Keratinocyte (primary cell): ENCODE data around the gene MDFI. TPM values are rescaled to one million over a fixed set of nuclear protein-coding genes. Genes with fewer than 3 reads are reported as not detected.

Source experiments
- DNase-seq: peaks from one replicate; pipeline ENCODE4 v3.0.0-alpha.2; 2011; ENCODE audit warnings: low read depth, missing footprints, low spot score
- FAIRE-seq: peaks from 2 replicates; lab custom pipeline; 2011; peaks lifted over from hg19 to GRCh38; lab: Jason Lieb, UNC
- H2AFZ ChIP-seq: 2 replicates; pipeline ENCODE4 v1.6.0; 2012; ENCODE audit warnings: low read length, control low read depth, inconsistent platforms; ENCODE audit not compliant: control insufficient read depth
- H3K27ac ChIP-seq: 2 replicates; pipeline ENCODE4 v1.5.1; 2011; ENCODE audit warnings: low read length; ENCODE audit not compliant: control insufficient read depth, insufficient read depth
- H3K27me3 ChIP-seq: 3 replicates; pipeline ENCODE4 v1.6.0; 2011; ENCODE audit warnings: low read length; ENCODE audit not compliant: control insufficient read depth, insufficient read depth; ENCODE audit errors: extremely low read depth
- H3K36me3 ChIP-seq, 2 experiments: 2 replicates in 1 of 2; 3 replicates in 1 of 2; pipeline ENCODE4 v1.5.1; 2011; ENCODE audit warnings: low read length in 2 of 2, mild to moderate bottlenecking in 1 of 2; ENCODE audit not compliant: control insufficient read depth in 2 of 2, insufficient read depth in 2 of 2; ENCODE audit errors: extremely low read depth in 1 of 2
- H3K4me1 ChIP-seq: 3 replicates; pipeline ENCODE4 v1.5.1; 2011; ENCODE audit warnings: low read length; ENCODE audit not compliant: control insufficient read depth, insufficient read depth; ENCODE audit errors: extremely low read depth
- H3K4me2 ChIP-seq: 3 replicates; pipeline ENCODE4 v1.6.0; 2011; ENCODE audit warnings: low read depth, low read length; ENCODE audit not compliant: control insufficient read depth, insufficient read depth; ENCODE audit errors: extremely low read depth
- H3K4me3 ChIP-seq, 3 experiments: fragments of 200-600 bp in 1 of 3; sonication (generic) in 1 of 3; 2 replicates in 2 of 3; 3 replicates in 1 of 3; pipeline ENCODE4 v1.5.1; 2011 to 2016; ENCODE audit warnings: low read length in 3 of 3, mild to moderate bottlenecking in 3 of 3, control low read depth in 2 of 3, inconsistent platforms in 1 of 3, low read depth in 1 of 3, mixed read lengths in 1 of 3, mixed run types in 1 of 3, moderate library complexity in 1 of 3; ENCODE audit not compliant: control insufficient read depth in 2 of 3, insufficient read depth in 2 of 3; ENCODE audit errors: extremely low read depth in 1 of 3
- H3K79me2 ChIP-seq: 2 replicates; pipeline ENCODE4 v1.6.0; 2012; ENCODE audit warnings: low read length; ENCODE audit not compliant: control insufficient read depth, insufficient read depth
- H3K9ac ChIP-seq: 3 replicates; pipeline ENCODE4 v1.6.0; 2011; ENCODE audit warnings: low read length; ENCODE audit not compliant: control insufficient read depth, insufficient read depth; ENCODE audit errors: extremely low read depth
- H3K9me1 ChIP-seq: 3 replicates; pipeline ENCODE4 v1.6.0; 2011; ENCODE audit warnings: low read length; ENCODE audit not compliant: control insufficient read depth, insufficient read depth; ENCODE audit errors: extremely low read depth
- H3K9me3 ChIP-seq: 2 replicates; pipeline ENCODE4 v1.5.1; 2012; ENCODE audit warnings: low read depth, low read length; ENCODE audit not compliant: control insufficient read depth
- H4K20me1 ChIP-seq: 3 replicates; pipeline ENCODE4 v1.6.0; 2011; ENCODE audit warnings: low read length; ENCODE audit not compliant: control insufficient read depth, insufficient read depth; ENCODE audit errors: extremely low read depth
- EZH2 ChIP-seq: IDR thresholded peaks from one replicate; pipeline ENCODE4 v1.6.1; 2012; ENCODE audit warnings: inconsistent platforms, mild to moderate bottlenecking, low read length, moderate library complexity
- dilution Hi-C: fragments of 300-500 bp; cut with MboI; formaldehyde crosslinking; loops from one replicate; pipeline ENCODE4 v1.7.0; 2020; ENCODE audit warnings: low sequenced_read_pairs; ENCODE audit not compliant: extremely low pct_ligation_motif_present
- polyA plus RNA-seq, 5 experiments: library from polyadenylated mRNA; depleted of rRNA in 3 of 5; stranded (reverse) in 3 of 5; stranded (forward) in 1 of 5; unstranded in 1 of 5; fragments of >200 nt; gene quantifications; 1 replicate in 1 of 5; 2 replicates in 3 of 5; 3 replicates in 1 of 5; pipeline versions ENCODE4 v1.2.1 to v1.2.3, GENCODE V29; 2011 to 2012; ENCODE audit warnings: missing spikeins in 2 of 5, low read depth in 1 of 5, low replicate concordance in 1 of 5
- TF ChIP-seq, protein P1 (sequence below), 3 experiments: IDR thresholded peaks in 1 of 3; conservative IDR thresholded peaks in 1 of 3; optimal IDR thresholded peaks in 1 of 3; 2 replicates in 2 of 3; 3 replicates in 1 of 3; pipeline versions ENCODE3 to v1.5.1; 2011; ENCODE audit warnings: low read length in 3 of 3, mild to moderate bottlenecking in 3 of 3, moderate library complexity in 2 of 3, control low read depth in 1 of 3, inconsistent platforms in 1 of 3; ENCODE audit not compliant: insufficient read depth in 2 of 3; ENCODE audit errors: extremely low read depth in 1 of 3

Gene MDFI
- polyA plus RNA-seq, 1 donor (not counting 4 experiments of a cell fraction or from before 2014, with no cell fraction given) = 60.1 TPM

- peaks cover 34 to 36% of the 10 kb centered on the region in 2 experiments for H3K36me3 ChIP-seq
- H3K79me2 ChIP-seq = peaks cover under 1% of the 10 kb centered on the region
- no peaks in the 10 kb centered on the region for H3K9me1 ChIP-seq
- H3K27ac ChIP-seq = no peak overlapping the region
- TF ChIP-seq, protein P1, sequence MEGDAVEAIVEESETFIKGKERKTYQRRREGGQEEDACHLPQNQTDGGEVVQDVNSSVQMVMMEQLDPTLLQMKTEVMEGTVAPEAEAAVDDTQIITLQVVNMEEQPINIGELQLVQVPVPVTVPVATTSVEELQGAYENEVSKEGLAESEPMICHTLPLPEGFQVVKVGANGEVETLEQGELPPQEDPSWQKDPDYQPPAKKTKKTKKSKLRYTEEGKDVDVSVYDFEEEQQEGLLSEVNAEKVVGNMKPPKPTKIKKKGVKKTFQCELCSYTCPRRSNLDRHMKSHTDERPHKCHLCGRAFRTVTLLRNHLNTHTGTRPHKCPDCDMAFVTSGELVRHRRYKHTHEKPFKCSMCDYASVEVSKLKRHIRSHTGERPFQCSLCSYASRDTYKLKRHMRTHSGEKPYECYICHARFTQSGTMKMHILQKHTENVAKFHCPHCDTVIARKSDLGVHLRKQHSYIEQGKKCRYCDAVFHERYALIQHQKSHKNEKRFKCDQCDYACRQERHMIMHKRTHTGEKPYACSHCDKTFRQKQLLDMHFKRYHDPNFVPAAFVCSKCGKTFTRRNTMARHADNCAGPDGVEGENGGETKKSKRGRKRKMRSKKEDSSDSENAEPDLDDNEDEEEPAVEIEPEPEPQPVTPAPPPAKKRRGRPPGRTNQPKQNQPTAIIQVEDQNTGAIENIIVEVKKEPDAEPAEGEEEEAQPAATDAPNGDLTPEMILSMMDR (optimal IDR thresholded peaks at IDR 0.05 in 1 of 3, IDR thresholded peaks at IDR 0.05 in 1 of 3, conservative IDR thresholded peaks at IDR 0.05 in 1 of 3; ENCODE audit: extremely low read depth in 1 of 3, insufficient read depth in 2 of 3, low read length in 3 of 3) = no peak
- TF ChIP-seq EZH2 = no peak
- H4K20me1 ChIP-seq = peaks cover 3% of the 10 kb centered on the region
- H3K4me1 ChIP-seq = no peaks in the 10 kb centered on the region
- no peak overlapping the region for H2AFZ ChIP-seq
- no peak overlapping the region for H3K9ac ChIP-seq
- H3K4me2 ChIP-seq = no peak overlapping the region
- no peak overlapping the region for H3K4me3 ChIP-seq
- peaks cover 2% of the 10 kb centered on the region for H3K27me3 ChIP-seq
- dilution Hi-C loops = no loop called here
- DNase-seq = no peak
- no peak for FAIRE-seq
- H3K9me3 ChIP-seq = no peaks in the 10 kb centered on the region
These were observed 13.8 kb downstream of the MDFI start for GRCh38 chr6:41651962-41652657.

DNA sequence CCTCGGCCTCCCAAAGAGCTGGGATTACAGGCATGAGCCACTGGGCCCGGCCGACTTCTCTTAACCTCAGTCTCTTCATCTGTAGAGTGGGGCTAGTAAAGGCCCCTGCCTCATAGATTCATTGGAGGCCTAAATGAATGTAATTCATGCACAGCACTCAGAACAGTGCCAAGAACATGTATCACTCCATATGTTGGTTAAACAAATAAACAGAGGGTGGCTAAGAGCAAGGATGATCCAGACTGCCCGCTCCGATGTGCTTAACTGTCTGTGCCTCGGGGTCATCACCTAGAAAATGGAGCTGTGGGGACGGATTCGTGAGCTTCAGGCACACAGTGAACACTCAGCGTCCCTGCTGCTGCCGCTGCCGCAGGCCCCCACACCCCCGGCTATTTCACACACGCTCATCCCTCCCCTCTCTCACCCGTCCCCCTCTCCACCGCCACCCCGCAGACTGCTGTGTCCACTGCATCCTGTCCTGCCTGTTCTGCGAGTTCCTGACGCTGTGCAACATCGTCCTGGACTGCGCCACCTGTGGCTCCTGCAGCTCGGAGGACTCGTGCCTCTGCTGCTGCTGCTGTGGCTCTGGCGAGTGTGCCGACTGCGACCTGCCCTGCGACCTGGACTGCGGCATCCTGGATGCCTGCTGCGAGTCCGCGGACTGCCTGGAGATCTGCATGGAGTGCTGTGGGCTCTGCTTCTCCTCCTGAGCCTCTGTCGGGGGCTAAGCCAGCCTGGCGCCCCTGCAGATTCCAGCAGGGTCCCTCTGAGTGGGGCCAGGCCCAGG lies 14.8 kb downstream of the MDFI start:
- Histone ChIP-seq H3K27me3 (peaks cover 10% of the 10 kb centered on the region), H3K4me3 (no peak overlapping the region), H3K4me1 (no peaks in the 10 kb centered on the region), H3K36me3 (peaks cover 31 to 32% of the 10 kb centered on the region in 2 experiments), H3K9me3 (no peaks in the 10 kb centered on the region), H2AFZ (no peak overlapping the region), H3K4me2 (no peak overlapping the region), H4K20me1 (peaks cover 3% of the 10 kb centered on the region), H3K27ac (no peak overlapping the region), H3K9me1 (no peaks in the 10 kb centered on the region), H3K9ac (no peak overlapping the region), H3K79me2 (no peaks in the 10 kb centered on the region)
- FAIRE-seq (no peak), DNase-seq (no peak)
- dilution Hi-C loops = no loop called here
- TF ChIP-seq EZH2 = no peak
- TF ChIP-seq, protein P1 (optimal IDR thresholded peaks at IDR 0.05 in 1 of 3, IDR thresholded peaks at IDR 0.05 in 1 of 3, conservative IDR thresholded peaks at IDR 0.05 in 1 of 3; ENCODE audit: extremely low read depth in 1 of 3, insufficient read depth in 2 of 3, low read length in 3 of 3) = no peak
